SK-N-SH (cell line): ENCODE data around the gene GRIN1. TPM values are rescaled to one million over a fixed set of nuclear protein-coding genes. Genes with fewer than 3 reads are reported as not detected.

Source experiments
- CTCF ChIA-PET: fragments of 300-600, 350-600 bp; formaldehyde crosslinking; extraction: SDS; loops from one replicate; lab custom pipeline; 2021; lab: Yijun Ruan, JAX
- POLR2A ChIA-PET: fragments of 350-600 bp; sonication (Branson Sonifier 250); formaldehyde crosslinking; extraction: SDS; loops from one replicate; lab custom pipeline; 2020; ENCODE audit warnings: antibody characterized with exemption, inconsistent platforms; lab: Yijun Ruan, JAX
- DNase-seq: peaks from one replicate; pipeline ENCODE4 v3.0.0; 2012
- H2AFZ ChIP-seq: fragments of 200-600 bp; sonication (generic); 2 replicates; pipeline ENCODE4 v1.8.1; 2016; ENCODE audit warnings: antibody characterized with exemption, mild to moderate bottlenecking, low read depth
- H3F3A ChIP-seq: fragments of 200-600 bp; sonication (generic); replicated peaks from 2 replicates; pipeline ENCODE3; 2016; ENCODE audit warnings: antibody characterized with exemption, mild to moderate bottlenecking; ENCODE audit not compliant: insufficient read depth
- H3K27ac ChIP-seq, 2 experiments: fragments of 200-500 bp in 1 of 2; fragments of 200-600 bp in 1 of 2; sonication (Bioruptor generic) in 1 of 2; sonication (generic), shearing (Covaris generic) in 1 of 2; 2 replicates each; pipeline versions ENCODE4 v1.5.1 to v1.6.1; 2014 to 2016; ENCODE audit warnings: low read depth in 2 of 2, inconsistent platforms in 1 of 2, low read length in 1 of 2, mild to moderate bottlenecking in 1 of 2, mixed read lengths in 1 of 2
- H3K27me3 ChIP-seq: fragments of 200-600 bp; sonication (generic), shearing (Covaris generic); 2 replicates; pipeline ENCODE4 v1.6.1; 2016; ENCODE audit warnings: mixed run types; ENCODE audit not compliant: insufficient read depth
- H3K36me3 ChIP-seq, 2 experiments: fragments of 200-500 bp in 1 of 2; fragments of 200-600 bp in 1 of 2; sonication (Bioruptor generic) in 1 of 2; sonication (generic) in 1 of 2; replicated peaks in 1 of 2; 2 replicates each; pipeline versions ENCODE3 to v1.5.1; 2014 to 2016; ENCODE audit warnings: low read length in 1 of 2, mild to moderate bottlenecking in 1 of 2; ENCODE audit not compliant: insufficient read depth in 2 of 2, control insufficient read depth in 1 of 2
- H3K4me1 ChIP-seq, 2 experiments: fragments of 200-500 bp in 1 of 2; fragments of 200-600 bp in 1 of 2; sonication (Bioruptor generic) in 1 of 2; sonication (generic), shearing (Covaris generic) in 1 of 2; 2 replicates each; pipeline versions ENCODE4 v1.5.1 to v1.6.1; 2014 to 2016; ENCODE audit warnings: low read depth in 1 of 2, low read length in 1 of 2, mixed run types in 1 of 2; ENCODE audit not compliant: insufficient read depth in 2 of 2, control insufficient read depth in 1 of 2
- H3K4me2 ChIP-seq: fragments of 200-600 bp; sonication (generic), shearing (Covaris generic); 2 replicates; pipeline ENCODE4 v1.6.1; 2017; ENCODE audit warnings: mixed run types
- H3K4me3 ChIP-seq, 2 experiments: fragments of 200-500 bp in 1 of 2; fragments of 200-600 bp in 1 of 2; sonication (Bioruptor generic) in 1 of 2; sonication (generic), shearing (Covaris generic) in 1 of 2; 2 replicates each; pipeline versions ENCODE4 v1.5.1 to v1.8.1; 2014 to 2016; ENCODE audit warnings: low read depth in 2 of 2, inconsistent platforms in 1 of 2, low read length in 1 of 2, mild to moderate bottlenecking in 1 of 2, mixed read lengths in 1 of 2, moderate library complexity in 1 of 2
- H3K79me2 ChIP-seq: fragments of 200-600 bp; sonication (generic); 2 replicates; pipeline ENCODE4 v1.8.1; 2017; ENCODE audit warnings: mild to moderate bottlenecking; ENCODE audit not compliant: insufficient read depth
- H3K9ac ChIP-seq: fragments of 200-600 bp; sonication (generic); 2 replicates; pipeline ENCODE4 v1.6.1; 2017; ENCODE audit warnings: mixed run types
- H3K9me2 ChIP-seq: fragments of 200-600 bp; sonication (generic); 2 replicates; pipeline ENCODE4 v1.6.1; 2017; ENCODE audit warnings: mixed run types
- H3K9me3 ChIP-seq: fragments of 200-600 bp; sonication (generic); 2 replicates; pipeline ENCODE4 v1.6.1; 2017; ENCODE audit warnings: mixed run types, mild to moderate bottlenecking, moderate library complexity
- H4K20me1 ChIP-seq: fragments of 200-600 bp; sonication (generic); 2 replicates; pipeline ENCODE4 v1.6.1; 2017; ENCODE audit warnings: mild to moderate bottlenecking, mixed run types; ENCODE audit not compliant: insufficient read depth
- CTCF ChIP-seq: fragments of 200-600 bp; sonication (generic); IDR thresholded peaks from 2 replicates; pipeline ENCODE4 v1.6.1; 2017; ENCODE audit warnings: antibody characterized with exemption, mild to moderate bottlenecking, moderate library complexity
- EP300 ChIP-seq, 2 experiments: IDR thresholded peaks; 2 replicates each; pipeline versions ENCODE4 v1.4.0 to v1.6.1; 2012; ENCODE audit warnings: borderline replicate concordance in 1 of 2, low read depth in 1 of 2, low read length in 1 of 2
- EZH2phosphoT487 ChIP-seq: fragments of 200-600 bp; sonication (generic); IDR thresholded peaks from 2 replicates; pipeline ENCODE4 v1.6.1; 2017; ENCODE audit warnings: low read depth, mixed run types, mild to moderate bottlenecking, antibody characterized with exemption, moderate library complexity, borderline replicate concordance
- FOXJ3 ChIP-seq: sonication (generic); formaldehyde crosslinking; IDR thresholded peaks from 2 replicates; pipeline ENCODE4 v1.5.1; 2020; ENCODE audit warnings: mild to moderate bottlenecking, missing genetic modification reagents
- FOXM1 ChIP-seq: IDR thresholded peaks from 2 replicates; pipeline ENCODE4 v1.4.0; 2012; ENCODE audit warnings: low read depth, mild to moderate bottlenecking
- GATA2 ChIP-seq: sonication (generic); formaldehyde crosslinking; IDR thresholded peaks from 2 replicates; pipeline ENCODE4 v1.5.0; 2020; ENCODE audit warnings: mild to moderate bottlenecking, missing genetic modification reagents
- JUND ChIP-seq: IDR thresholded peaks from 2 replicates; pipeline ENCODE4 v1.4.0; 2012
- NRF1 ChIP-seq: IDR thresholded peaks from 2 replicates; pipeline ENCODE4 v1.6.1; 2012; ENCODE audit warnings: low read depth, mild to moderate bottlenecking, low read length
- POLR2AphosphoS5 ChIP-seq: IDR thresholded peaks from 2 replicates; pipeline ENCODE4 v1.6.1; 2012; ENCODE audit warnings: low read depth, low read length
- RAD21 ChIP-seq: IDR thresholded peaks from 2 replicates; pipeline ENCODE4 v1.6.1; 2012; ENCODE audit warnings: mild to moderate bottlenecking, low read length
- RFX5 ChIP-seq: IDR thresholded peaks from 2 replicates; pipeline ENCODE4 v1.6.1; 2012; ENCODE audit warnings: mild to moderate bottlenecking, improper control_type of control experiment, low read length
- SIN3A ChIP-seq: IDR thresholded peaks from 2 replicates; pipeline ENCODE4 v1.6.1; 2012; ENCODE audit warnings: low read depth, mild to moderate bottlenecking, low read length, moderate library complexity, borderline replicate concordance
- SMC3 ChIP-seq: IDR thresholded peaks from 2 replicates; pipeline ENCODE4 v1.6.1; 2012; ENCODE audit warnings: low read depth, low read length, improper control_type of control experiment
- TAF1 ChIP-seq: IDR thresholded peaks from 2 replicates; pipeline ENCODE4 v1.6.1; 2012; ENCODE audit warnings: low read depth, mild to moderate bottlenecking, low read length, moderate library complexity, borderline replicate concordance
- TEAD4 ChIP-seq: IDR thresholded peaks from 2 replicates; pipeline ENCODE4 v1.4.0; 2012; ENCODE audit warnings: mild to moderate bottlenecking, borderline replicate concordance; ENCODE audit not compliant: insufficient read depth
- YY1 ChIP-seq: IDR thresholded peaks from 2 replicates; pipeline ENCODE4 v1.4.0; 2012; ENCODE audit warnings: low read depth, mild to moderate bottlenecking
- ZBTB33 ChIP-seq: IDR thresholded peaks from 2 replicates; pipeline ENCODE4 v1.4.0; 2012; ENCODE audit warnings: low read depth, borderline replicate concordance
- WGBS: methylation state at CpG from one replicate; pipeline ENCODE4 v1.1.6; 2017; ENCODE audit warnings: low lambda C conversion rate; 5-methylcytosine and 5-hydroxymethylcytosine counted together
- polyA plus RNA-seq, 3 experiments: library from polyadenylated mRNA; depleted of rRNA; stranded (reverse); fragments of >200 nt; gene quantifications; 2 replicates each; pipeline ENCODE4 v1.2.3, GENCODE V29; 2012
- TF ChIP-seq, protein P1 (sequence below): IDR thresholded peaks from 2 replicates; pipeline ENCODE4 v1.6.1; 2012; ENCODE audit warnings: mild to moderate bottlenecking, low read depth, low read length, moderate library complexity
- TF ChIP-seq, protein P2 (sequence below): IDR thresholded peaks from 2 replicates; pipeline ENCODE4; 2012
- TF ChIP-seq, protein P3 (sequence below): fragments of 150-350 bp; IDR thresholded peaks from 2 replicates; pipeline ENCODE4 v1.6.1; 2017; ENCODE audit warnings: antibody characterized with exemption, low read length, low read depth, borderline replicate concordance

The GRIN1 gene
- polyA plus RNA-seq, 1 of the 3 experiments (the other 2 are of a cell fraction) = not detected

DNA sequence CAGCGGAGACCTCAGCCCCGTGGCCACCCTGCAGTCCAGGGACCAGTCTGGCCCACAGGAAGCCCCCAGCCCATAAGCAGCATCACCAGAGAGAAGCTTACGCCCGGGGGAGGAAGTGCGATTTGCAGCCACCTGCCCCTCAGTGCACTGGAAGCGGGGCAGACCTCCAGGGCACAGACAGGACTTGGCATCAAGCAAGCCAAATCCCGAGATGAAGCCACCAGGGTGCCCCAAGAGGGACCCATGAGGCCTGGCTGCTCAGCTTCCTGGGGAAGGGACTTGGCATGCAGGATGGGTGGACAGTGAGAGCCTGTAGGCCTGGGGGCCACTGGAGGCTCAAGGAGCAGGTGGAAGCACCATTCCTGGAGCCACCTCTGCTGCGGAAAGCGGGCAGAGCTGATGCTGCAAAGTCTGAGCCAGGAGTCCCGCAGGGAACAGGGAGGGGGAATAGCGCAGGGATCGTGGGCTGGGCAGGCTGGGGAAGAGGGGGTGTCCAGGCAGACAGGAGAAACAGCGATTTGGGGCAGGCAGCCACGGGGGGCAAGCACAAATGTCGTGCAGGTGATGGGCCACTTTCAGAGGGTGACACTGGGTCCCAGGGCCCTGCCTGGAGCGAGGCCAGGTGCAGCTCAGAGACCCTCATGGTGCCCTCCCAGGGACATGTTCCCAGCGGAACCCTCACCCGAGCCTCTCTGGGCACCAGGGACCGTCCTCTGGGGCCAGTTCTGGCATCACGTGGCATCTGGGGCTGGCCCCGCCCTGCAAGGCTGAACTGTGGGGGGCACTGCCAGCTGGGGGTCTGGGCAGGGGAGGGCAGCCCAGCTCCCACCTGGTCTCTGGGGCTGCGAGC, 27.7 kb downstream of the GRIN1 start:
- Histone ChIP-seq H3K4me1 (peaks cover 0 to 4% of the 10 kb centered on the region in 2 experiments; a peak in 1 of 4 replicates), H3K79me2 (no peaks in the 10 kb centered on the region), H3K4me3 (no peak overlapping the region), H3K36me3 (no peaks in the 10 kb centered on the region), H4K20me1 (no peaks in the 10 kb centered on the region), H3K9me2 (no peaks in the 10 kb centered on the region), H3K9me3 (no peaks in the 10 kb centered on the region), H3K27ac (no peak overlapping the region), H2AFZ (no peak overlapping the region), H3K9ac (no peak overlapping the region), H3K4me2 (no peak overlapping the region), H3F3A (no peaks in the 10 kb centered on the region), H3K27me3 (peaks cover 40% of the 10 kb centered on the region)
- peak; percentile 50 for DNase-seq
- POLR2A ChIA-PET = no interaction called here
- TF ChIP-seq, protein P1, sequence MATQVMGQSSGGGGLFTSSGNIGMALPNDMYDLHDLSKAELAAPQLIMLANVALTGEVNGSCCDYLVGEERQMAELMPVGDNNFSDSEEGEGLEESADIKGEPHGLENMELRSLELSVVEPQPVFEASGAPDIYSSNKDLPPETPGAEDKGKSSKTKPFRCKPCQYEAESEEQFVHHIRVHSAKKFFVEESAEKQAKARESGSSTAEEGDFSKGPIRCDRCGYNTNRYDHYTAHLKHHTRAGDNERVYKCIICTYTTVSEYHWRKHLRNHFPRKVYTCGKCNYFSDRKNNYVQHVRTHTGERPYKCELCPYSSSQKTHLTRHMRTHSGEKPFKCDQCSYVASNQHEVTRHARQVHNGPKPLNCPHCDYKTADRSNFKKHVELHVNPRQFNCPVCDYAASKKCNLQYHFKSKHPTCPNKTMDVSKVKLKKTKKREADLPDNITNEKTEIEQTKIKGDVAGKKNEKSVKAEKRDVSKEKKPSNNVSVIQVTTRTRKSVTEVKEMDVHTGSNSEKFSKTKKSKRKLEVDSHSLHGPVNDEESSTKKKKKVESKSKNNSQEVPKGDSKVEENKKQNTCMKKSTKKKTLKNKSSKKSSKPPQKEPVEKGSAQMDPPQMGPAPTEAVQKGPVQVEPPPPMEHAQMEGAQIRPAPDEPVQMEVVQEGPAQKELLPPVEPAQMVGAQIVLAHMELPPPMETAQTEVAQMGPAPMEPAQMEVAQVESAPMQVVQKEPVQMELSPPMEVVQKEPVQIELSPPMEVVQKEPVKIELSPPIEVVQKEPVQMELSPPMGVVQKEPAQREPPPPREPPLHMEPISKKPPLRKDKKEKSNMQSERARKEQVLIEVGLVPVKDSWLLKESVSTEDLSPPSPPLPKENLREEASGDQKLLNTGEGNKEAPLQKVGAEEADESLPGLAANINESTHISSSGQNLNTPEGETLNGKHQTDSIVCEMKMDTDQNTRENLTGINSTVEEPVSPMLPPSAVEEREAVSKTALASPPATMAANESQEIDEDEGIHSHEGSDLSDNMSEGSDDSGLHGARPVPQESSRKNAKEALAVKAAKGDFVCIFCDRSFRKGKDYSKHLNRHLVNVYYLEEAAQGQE = no peak
- no peak for TF ChIP-seq EZH2phosphoT487
- TF ChIP-seq GATA2 (CRISPR knock-in tag) = no peak
- no peak for TF ChIP-seq TEAD4
- no peak for TF ChIP-seq SIN3A
- no peak for TF ChIP-seq TAF1
- TF ChIP-seq, protein P2, sequence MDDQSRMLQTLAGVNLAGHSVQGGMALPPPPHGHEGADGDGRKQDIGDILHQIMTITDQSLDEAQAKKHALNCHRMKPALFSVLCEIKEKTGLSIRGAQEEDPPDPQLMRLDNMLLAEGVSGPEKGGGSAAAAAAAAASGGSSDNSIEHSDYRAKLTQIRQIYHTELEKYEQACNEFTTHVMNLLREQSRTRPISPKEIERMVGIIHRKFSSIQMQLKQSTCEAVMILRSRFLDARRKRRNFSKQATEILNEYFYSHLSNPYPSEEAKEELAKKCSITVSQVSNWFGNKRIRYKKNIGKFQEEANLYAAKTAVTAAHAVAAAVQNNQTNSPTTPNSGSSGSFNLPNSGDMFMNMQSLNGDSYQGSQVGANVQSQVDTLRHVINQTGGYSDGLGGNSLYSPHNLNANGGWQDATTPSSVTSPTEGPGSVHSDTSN = no peak
- no peak for TF ChIP-seq JUND
- TF ChIP-seq, protein P3, sequence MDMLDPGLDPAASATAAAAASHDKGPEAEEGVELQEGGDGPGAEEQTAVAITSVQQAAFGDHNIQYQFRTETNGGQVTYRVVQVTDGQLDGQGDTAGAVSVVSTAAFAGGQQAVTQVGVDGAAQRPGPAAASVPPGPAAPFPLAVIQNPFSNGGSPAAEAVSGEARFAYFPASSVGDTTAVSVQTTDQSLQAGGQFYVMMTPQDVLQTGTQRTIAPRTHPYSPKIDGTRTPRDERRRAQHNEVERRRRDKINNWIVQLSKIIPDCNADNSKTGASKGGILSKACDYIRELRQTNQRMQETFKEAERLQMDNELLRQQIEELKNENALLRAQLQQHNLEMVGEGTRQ = no peak
- no peak for TF ChIP-seq SMC3
- no peak for TF ChIP-seq FOXJ3 (CRISPR knock-in tag)
- TF ChIP-seq CTCF = no peak
- TF ChIP-seq POLR2AphosphoS5 = no peak
- TF ChIP-seq EP300 (IDR thresholded peaks at IDR 0.05; ENCODE audit: borderline replicate concordance in 1 of 2, low read depth in 1 of 2, low read length in 1 of 2) = no peak
- no peak for TF ChIP-seq FOXM1
- TF ChIP-seq ZBTB33 = no peak
- TF ChIP-seq NRF1 = no peak
- TF ChIP-seq RFX5 = no peak
- no peak for TF ChIP-seq YY1
- TF ChIP-seq RAD21 = no peak
- 17% methylated on average over 10 of the region's 22 CpGs for WGBS
- CTCF ChIA-PET = interaction anchor here (0.6 to 0.8 kb wide), 2 partner anchors 102 to 135 kb away, joined by 3 read pairs; partner anchors contain the start of gene NRARP
